HG03571 (cell line): Measurements from ENCODE around the gene SLC35C1.

Experiments used
- ATAC-seq: cut with Tn5 transposase; IDR thresholded peaks from one replicate; pipeline ENCODE4 v1.9.1; 2021; ENCODE audit not compliant: unreplicated experiment

Gene SLC35C1

DNA sequence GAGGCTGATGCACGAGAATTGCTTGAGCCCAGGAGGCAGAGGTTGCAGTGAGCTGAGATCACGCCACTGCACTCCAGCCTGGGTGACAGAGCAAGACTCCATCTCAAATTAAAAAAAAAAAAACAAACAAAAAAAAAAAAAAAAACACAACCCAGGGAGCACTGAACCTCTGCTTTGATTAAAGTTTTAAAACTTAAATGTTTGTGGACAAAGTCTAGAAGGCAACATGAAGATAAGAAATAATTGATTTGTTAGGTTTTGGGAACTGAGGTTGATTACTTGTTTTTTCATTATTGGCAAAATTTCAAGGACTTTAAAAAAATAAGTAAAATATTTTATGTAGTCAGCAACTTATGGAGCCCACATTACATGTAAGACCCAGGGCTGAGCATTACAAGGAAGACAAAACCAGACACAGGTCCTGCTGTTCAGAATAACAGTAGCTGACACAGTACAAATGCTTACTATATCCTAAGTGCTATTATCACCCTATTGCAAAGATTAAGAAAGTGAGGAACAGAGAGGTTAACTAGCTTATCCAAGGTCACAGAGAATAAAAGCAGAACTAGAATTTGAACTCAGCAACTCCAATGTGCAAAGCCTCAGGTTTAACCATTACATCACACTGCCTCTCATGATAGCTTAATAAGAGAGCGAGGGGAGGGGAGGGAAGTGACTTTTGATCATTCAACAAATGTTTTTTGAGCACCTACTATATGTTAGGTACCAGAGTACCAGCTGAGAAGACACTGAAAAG is 40.1 kb downstream of the SLC35C1 start:
- no peak for ATAC-seq

DNA sequence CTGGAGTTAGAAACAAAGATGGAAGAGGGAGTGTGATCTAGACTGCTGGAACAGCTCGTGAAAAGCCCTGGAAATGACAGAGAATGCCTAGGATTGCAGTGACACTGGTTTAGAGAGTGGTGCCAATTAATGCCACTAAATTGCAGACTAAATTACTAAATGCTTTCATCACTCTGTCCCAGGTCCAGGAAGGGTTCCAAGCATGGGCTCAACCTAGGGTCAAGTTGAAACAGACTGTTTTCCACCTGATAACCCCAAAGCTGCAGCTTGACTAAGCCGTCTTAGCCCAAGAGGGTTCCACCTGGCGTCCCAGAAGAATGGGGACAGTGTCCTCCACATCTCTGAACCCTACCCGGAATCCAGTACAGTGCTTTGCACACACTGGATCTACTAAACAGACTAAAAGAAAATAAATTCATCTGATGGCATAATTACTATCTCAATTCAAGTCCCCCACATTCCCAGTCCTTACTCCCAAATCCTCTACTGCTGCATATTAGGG is 41.3 kb downstream of the SLC35C1 start:
- ATAC-seq: no peak

DNA sequence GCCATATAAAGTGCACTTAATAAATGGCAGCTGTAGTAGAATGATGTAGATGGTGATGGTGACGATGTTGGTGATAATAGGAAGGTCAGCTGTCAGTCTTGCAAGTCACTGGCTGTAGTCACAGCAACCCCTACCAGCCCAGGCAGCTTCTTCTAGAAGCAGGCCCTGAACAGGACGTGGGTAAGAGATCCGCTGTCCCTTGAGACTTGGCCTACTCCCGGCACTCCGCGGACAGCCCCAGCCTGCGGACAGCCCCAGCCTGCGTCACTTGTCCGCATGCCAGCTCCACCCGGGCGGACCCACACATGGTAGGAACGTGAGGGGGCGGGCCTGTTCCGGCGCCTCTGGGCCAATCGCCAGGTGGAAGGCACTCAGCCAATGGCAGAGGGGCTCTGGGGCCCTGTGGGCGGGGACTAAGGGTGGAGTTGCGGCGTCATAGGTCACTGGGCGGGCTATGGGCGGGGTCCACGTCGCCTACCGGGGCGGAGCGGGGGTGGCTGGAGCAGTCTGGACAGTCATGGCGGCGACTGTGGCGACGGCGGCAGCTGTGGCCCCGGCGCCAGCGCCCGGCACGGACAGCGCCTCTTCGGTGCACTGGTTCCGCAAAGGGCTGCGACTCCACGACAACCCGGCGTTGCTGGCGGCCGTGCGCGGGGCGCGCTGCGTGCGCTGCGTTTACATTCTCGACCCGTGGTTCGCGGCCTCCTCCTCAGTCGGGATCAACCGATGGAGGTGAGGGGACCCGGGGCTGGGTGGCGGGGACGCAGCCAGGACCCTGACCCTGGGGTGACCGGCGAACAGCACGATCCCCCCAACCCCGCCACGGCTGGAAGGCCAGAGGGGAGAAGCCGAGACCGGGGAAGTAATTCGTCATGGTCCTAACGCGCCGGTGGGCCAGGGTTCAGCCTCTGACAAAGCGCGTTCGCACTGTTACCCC is 42.3 kb downstream of the SLC35C1 start, which contains the start of gene CRY2:
TSS of gene CRY2 (plus strand) at position 502 of the 937 bp plus-strand sequence. CDS start at position 518, 16 bp downstream.
- ATAC-seq: peak; percentile 90

DNA sequence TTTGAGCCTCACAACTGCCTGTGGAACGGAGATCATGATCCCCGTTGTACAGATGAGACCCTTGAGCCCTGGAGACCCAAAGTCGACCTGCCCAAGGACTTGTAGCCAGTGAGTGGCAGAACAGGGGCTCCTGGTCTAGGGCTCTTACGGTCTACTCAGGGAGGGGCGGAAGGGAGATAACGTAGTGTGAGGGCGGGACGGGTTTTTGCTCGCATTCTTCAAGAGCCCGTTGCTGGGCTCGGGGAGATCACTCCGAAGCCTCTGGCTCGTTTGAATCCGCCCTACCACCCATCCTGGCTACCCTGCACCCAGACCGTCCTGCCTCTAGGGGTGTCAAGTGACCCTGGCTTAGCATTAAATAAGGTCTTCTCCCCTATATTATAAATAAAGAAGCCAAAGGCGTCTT is 43.0 kb downstream of the SLC35C1 start:
- ATAC-seq: peak; percentile 8

DNA sequence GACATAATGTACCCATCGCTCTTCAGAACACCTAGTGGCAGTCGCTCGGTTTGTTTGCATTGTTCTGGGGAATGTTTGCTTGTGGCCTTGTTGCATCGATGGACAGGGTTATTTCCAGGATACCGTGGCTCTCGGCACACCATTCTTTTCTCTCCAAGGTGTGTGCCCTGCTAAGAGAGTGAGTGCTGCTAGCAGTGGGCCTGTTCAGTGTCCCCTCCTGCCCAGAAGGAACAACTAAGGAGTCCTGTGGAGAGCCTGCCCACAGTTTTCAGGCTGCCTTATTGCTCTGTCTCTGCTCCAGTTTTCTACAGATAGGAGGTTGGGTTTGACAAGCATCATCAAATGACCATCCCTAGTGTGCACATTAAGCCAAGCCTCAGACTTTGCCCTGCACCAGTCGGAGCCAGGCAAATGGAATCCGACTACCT is 43.7 kb downstream of the SLC35C1 start:
- no peak for ATAC-seq

DNA sequence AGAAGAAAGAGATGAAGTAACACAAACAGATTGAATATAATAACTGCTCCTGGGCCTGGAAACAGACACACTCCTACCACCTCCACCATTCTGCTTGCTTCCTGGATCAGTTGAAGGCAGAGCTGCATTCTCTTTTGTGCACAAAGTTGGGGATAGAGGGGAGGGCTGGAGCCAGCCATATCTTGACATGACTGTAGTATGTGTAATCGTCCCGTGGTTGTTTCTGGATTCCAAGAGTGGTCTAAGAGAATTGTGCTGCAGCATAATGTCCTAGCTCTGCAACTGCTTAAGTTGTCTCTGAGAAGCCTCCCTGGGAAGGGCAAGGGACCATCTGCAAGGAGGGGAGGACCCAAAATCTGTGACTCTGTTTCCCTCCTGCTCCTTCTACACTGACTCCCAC is 45.5 kb downstream of the SLC35C1 start:
- no peak for ATAC-seq

DNA sequence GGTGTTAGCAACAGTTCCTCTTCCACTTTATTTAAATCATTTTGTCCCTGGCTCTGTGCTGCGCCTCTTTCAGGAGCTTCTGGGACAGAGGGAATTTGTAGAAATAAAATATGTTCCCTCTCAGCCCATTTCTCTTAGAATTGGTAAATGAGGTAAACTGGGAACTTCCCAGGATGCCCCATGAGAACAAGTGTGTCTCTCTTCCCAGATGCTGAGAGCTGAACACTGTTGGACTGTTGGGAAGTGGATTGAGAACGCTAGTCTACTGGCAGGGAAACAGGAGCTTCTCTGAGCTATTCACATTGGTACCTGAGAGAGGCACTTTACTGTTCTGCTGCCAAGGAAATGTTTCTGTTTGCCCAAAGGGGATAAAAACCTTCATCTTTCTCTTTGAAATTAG is 46.3 kb downstream of the SLC35C1 start:
- ATAC-seq: no peak

DNA sequence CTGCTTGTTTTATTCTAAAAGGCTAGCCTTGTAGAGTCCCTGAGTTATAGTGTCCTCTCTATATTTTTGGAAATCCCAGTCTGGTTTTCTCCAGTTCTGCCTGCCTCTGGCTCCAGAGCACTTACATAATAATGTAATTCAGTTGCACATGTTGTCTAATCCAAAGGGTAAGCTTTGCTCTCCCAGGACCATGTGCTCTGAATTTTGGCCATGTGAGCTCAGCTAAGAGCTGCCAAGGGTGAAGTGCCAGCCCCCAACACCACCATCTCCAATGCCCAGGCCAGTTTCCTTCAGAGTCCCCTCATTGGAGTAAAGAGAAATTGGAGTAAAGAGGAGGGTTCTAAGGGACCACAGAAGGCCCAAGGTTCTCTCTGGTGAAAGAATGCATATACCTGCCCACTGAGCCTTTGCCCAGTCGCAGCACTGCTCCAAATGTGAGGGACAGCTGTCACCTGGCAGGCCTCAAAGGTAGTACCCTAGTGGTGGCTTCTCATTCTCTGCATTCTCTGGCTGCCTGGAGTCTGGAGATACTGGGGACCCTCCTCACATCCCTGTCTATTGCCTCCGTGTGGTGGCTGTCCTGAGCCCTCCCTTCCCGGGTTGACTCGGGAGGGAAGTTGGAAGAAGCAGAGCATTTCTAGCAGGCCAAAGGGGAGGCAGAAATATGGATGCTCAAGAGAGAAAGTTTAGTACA is 47.2 kb downstream of the SLC35C1 start:
- no peak for ATAC-seq

DNA sequence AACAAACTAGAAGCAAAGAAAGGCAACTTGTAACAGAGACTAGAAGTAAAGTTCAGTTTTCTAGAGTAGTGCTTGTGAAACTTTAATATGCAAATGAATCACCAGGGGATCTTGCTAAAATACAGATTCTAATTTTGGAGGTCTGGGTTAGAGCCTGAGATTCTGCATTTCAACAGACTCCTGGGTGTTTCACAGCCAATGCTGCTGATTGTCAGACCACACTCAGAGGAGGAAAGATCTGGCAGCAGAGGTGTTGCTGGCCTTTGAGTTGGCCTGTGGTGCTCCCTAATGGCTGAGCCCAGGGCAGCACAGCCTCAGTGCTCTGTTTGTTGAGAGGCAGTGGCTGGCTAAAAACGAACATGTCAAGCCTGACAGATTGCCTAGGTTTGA is 47.8 kb downstream of the SLC35C1 start:
- no peak for ATAC-seq

DNA sequence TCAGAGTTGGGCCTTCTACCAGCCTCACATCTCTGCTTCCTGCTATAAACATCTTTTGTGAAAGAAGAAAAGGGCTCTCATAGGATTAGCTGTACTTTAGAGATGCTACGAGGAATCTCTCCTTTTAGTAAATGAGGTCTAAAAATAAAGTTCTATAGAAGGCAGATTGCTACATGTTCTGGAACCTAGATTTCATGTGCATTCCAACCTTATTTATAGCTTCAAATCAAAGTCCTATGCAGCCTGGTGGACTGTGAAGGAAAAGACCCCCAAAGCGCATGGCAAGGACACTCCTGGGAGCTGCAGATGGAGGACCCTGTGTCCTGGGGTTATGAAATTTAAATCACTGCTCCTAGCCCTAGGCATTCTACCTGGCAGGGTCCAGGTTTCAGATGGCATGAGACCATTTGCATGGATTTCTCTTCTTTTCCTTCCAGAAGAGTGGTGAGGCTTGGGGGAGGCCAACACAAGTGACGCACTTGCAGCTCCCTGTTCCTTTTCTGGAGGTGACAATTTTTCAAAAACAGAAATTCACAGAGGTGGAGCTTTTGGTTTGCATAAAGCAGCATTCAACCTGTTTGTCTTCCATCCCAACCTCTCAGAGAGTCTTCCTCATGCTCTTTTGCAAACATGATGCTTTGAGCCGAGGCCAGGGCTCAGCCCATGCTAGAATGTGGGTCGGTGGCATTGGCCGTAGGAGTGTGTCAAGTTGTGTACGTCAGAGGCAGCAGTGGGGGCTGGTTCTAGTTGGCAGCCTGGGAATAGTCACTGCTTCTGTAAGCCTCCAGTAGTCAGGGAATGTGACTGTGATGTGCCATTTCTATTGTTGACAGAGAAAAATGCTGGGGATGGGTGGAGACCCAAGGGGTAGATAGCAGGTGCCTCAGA is 48.6 kb downstream of the SLC35C1 start:
- ATAC-seq: no peak

DNA sequence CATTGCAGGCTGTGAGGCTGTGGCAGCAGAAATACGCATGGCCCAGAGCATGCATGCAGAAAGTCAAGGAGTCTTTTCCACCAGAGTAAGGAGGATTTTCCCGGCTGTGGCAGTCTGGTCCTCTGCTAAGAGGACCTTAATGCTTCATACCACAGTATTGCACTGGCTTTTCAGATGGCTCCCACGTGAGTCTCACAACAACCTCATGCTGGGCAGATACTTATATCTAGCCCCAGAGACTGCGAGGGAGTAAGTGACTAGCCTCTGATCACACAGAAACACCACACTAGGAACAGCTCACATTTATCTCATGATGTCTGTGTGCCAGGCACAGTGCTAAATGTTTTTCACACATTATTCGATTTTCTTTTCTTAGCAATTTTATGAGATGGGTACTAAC is 50.4 kb downstream of the SLC35C1 start:
- no peak for ATAC-seq

DNA sequence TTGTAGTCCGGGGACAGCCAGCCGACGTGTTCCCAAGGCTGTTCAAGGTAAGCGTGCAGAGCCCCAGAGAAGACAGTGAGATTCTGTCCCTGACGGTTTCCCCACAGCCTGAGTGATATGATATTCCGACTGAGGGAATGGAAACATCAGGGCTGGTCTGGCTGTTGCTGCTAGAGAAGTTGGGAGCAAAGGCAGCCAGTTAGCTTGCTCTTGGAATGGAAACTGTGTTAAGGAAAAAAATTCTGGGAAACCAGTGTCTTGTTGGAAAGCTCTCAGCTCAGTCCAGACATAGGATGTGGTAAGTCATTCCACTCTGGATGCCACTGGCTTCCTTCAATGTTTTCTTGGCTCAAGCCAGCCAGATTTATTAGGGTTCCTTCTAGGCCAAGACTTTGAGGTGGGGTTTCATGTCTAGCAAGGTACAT is 51.1 kb downstream of the SLC35C1 start:
- no peak for ATAC-seq

DNA sequence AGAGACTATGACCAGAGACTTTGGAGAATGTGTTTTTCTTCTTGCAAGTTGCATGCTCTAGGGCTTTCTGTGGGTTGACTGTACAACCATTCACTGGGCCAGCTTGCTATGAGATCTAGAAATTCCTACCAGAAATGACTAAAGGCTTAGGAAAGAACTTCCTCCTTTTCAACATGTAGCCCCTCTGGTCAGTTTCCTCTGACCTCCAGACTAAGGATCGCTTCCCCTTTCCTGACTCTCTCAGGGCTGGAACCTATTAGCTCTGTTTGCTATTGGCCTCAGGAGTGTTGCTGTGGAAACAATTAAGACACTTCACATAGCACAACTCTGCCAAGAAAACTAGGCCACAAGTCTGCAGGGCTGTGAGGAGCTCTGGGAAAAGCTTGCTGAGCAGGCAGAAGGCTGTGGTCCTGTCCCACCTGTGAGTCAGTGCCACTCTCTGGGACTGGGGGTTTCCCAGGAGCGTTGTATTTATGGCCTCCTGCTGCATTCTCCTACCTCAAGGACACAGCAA is 53.1 kb downstream of the SLC35C1 start:
- ATAC-seq: no peak

DNA sequence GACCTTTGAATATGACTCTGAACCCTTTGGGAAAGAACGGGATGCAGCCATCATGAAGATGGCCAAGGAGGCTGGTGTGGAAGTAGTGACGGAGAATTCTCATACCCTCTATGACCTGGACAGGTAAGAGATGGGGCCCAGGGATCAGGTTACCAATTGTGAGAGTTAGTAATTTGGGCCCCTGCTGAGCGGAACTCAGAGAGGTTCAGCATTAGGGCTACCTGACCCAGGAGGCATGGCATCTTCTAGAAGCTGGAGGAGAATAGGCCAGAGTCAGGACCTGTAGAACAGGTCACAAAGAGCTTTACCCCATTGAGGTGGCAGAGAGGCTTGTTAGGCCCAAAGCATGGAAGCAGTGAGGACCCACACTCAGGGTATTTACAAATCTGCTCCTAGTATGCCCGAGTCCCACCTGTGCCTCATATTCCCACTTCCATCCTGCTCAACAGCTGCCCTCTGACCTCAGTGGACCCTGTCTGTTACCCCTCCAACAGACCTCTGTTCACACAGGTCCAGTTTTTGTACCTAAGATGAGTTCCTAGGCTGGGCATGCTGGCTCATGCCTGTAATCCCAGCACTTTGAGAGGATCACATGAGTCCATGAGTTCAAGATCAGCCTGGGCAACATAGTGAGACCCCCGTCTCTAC is 53.9 kb downstream of the SLC35C1 start:
- no peak for ATAC-seq

DNA sequence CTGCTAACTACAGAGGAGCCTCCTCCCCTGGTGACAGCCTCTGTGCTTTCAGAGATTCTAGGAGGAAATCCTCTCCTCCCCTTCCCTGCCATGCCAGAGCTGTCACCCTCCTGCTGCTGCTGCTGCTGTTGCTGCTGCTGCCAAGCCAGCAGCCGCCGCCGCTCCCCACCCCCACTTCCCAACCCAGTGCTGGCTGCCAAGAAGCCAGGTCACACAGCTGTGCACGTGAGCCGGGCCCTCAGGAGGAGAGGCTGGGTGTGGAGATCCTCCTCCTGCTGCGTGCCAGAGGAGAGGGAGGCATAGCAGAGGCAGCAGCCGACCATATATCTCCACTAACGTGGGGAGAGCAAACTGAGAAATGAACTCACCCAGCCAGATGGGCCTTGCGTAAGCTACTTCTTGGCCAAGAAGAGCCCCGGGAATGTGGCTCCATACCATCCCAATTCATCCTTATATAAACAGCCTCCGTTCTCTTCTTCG is 54.8 kb downstream of the SLC35C1 start:
- ATAC-seq: no peak

DNA sequence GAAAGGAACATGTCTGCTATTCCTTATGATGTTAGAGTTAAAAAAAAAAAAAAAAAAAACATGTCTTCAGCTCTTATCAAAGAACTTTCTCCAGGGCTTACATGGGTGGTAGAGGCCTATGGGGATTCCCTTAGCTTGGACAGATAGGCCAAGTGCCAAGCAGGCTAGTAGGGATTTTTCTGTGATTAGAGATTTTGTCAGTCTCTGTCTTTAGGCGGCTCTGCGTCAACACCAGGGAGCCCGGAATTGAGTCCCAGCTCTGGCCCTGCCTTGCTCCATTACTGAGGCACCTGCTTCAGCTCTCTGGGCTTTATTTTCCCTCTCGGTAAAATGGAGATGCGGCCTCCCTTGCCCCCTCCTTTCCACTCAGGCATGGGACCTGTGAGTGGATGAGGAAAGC is 55.4 kb downstream of the SLC35C1 start:
- ATAC-seq: no peak

DNA sequence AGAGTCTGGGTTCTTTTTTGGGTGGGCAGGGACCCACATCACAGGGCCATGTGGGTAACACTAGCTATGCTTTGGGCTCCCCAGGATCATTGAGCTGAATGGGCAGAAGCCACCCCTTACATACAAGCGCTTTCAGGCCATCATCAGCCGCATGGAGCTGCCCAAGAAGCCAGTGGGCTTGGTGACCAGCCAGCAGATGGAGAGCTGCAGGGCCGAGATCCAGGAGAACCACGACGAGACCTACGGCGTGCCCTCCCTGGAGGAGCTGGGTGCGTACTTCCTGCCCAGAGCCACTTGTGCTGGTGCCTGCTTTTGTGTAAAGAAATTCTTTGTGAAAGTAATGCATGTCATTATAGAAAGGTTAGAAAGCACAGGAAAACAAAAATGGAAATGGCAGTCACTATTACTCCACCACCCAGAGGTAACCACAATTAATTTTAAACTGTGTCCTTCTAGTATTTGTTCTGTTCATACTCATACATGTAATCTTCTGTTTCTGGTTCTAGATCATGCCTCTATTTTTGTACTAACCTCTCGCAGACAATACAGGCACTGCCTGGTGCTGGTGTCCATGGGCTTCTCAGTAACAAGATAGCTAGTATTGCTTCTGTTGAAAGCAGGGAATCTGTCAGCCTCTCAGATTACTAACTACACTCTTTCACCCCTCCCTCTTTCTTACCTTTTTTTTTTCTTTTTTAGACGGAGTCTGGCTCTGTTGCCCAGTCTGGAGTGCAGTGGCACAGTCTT is 56.0 kb downstream of the SLC35C1 start:
- ATAC-seq: no peak
